Medulla oblongata (tissue), 1 donor: ENCODE data around the gene VAT1.
"Not testable (repeated sequence)": the region's sequence is repeated elsewhere in the genome, so short reads cannot be mapped to it uniquely, and the experiment has no call there.

Experiments
- DNase-seq: peaks from one replicate; pipeline ENCODE4 v3.0.0-alpha.2; 2015; ENCODE audit errors: extremely low spot score

The VAT1 gene

DNA sequence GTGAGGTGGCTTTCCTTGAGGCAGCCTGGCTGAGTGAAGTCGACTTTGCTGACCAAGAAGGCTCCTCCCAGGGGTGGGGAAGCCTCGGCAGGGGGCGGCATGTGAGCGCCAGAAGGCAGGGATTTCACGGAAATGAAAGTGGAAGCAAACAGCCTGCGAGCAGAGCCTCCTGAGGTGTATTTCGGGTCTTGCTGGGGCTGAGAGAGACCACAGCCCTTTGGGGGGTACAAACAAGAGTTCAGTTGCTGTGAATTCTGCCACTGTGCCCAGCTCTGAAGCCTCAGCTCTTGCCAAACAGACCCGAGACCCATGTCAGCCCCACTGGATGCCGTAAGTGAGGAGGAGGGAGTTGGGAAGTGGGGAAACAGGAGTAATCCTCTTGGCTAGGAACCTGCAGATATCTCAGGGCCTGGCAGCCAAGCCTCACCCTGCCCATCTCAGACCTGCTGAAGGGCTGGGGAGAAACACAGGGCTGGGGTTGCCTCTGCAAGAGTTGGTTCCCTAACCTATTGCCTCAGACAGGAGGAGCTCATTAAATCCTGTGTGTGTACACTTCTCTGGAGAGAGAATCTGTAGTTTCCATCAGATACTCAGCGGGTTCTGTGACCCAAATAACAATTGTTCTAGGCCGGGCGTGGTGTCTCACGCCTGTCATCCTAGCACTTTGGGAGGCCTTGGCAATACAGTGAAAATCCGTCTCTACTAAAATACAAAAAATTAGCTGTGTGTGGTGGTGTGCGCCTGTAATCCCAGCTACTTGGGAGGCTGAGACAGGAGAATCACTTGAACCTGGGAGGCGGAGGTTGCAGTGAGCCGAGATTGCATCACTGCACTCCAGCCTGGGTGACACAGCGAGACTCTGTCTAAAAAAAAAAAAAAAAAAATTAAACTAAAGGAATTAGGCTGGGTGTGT is 15.3 kb downstream of the VAT1 start, which contains the start of gene IFI35:
IFI35 (plus strand) TSS at position 146 of the 913 bp plus-strand sequence; CDS start at position 310, 164 bp downstream.
- peak; percentile 89 for DNase-seq

GRCh38 chr17:43003542-43004172 is 18.5 kb downstream of the VAT1 start:
- no peak for DNase-seq

GRCh38 chr17:43000894-43001293 is 21.3 kb downstream of the VAT1 start:
- not testable (repeated sequence) for DNase-seq

- no peak for DNase-seq
Observed at GRCh38 chr17:42999003-42999525, 23.1 kb downstream of the VAT1 start.

DNA sequence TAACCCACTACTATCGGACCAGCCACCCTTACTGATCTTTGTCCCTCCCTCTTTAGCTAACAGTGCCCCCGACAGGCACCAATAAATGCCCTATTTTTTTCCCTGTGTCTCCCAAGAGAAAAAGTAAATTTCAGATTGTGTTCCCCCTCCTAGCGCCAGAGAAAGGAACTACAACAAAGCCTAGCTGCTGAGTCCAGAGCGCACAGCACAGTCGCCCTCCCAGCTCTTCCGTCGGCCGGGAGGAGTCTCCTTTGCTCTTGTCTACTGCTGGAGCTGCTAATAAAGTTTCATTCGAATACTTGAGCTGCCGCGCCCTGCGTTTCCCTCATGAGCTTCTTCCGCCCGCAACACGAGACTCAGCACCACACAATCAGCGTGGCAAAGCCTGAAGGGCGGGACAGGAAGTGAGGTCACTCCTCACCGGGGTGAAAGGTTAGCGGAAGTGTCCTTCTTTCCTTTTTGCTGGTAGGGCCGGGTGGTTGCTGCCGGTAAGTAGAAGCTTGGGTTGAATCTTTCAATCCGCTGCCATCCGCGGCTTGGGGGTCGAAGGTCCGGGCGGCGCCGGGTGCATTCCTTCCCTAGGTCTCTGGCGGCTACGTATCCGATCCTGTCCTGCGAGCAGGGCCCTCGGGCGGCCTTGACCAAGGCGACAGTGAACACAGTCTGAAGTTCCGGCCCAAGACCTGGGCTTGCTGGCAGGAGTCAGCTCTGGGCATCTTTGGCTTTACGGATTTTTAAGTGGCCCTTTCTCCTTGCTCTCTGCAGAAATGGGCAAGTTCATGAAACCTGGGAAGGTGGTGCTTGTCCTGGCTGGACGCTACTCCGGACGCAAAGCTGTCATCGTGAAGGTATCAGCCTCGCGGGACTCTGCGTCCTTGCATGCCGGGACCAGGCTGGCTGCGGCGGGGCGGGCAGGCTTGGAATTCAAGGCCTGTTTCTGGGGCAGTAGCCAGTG is 23.9 kb downstream of the VAT1 start, which contains the start of gene RPL27:
RPL27 (plus strand) TSS at position 436 of the 955 bp plus-strand sequence; CDS start at position 768, 332 bp downstream.
- peak; percentile 100 for DNase-seq

GRCh38 chr17:42997390-42997983 is 24.7 kb downstream of the VAT1 start:
- no peak for DNase-seq

- DNase-seq = not testable (repeated sequence)
Observed at GRCh38 chr17:42993913-42994312, 28.3 kb downstream of the VAT1 start.

GRCh38 chr17:42992872-42993271 is 29.3 kb downstream of the VAT1 start:
- DNase-seq = no peak

GRCh38 chr17:42991471-42991870 is 30.7 kb downstream of the VAT1 start:
- DNase-seq = no peak

DNA sequence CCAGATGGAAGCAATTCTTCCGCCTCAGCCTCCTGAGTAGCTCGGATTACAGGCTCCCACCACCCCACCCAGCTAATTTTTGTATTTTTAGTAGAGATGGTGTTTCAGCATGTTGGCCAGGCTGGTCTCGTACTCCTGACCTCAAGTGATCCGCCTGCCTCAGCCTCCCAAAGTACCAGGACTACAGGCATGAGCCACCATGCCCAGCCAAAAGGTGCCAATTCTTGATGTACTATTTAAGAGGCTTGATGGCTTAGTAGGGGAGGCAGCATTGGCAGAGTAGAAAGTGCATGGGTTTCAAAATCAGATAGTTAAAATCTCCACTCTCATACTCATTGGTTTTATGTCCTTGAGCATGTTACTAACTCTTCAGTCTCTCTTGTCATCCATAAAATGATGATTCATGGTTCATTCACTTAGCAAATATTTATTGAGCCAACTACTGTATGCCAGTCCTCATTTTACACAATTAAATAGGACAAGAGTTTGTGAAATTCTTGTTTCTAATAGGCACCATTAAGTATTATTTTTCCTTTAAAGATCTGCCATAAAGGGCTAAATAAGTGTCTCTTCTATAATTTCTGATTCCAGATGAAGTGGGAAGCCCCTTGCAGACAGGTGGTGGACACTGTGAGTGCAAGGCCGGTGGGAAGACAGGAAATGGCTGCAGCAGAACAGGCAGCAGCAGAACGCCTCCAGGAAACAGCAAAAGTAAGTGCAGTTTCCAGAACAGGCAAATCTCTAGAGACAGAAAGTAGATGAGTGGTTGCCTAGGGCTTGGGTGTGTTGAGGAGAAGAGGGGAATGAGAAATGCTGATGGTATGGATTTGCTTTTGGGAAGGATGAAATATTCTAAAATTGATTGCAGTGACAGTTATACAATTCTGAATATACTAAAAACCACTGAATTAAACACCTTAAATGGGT is 32.2 kb downstream of the VAT1 start:
- no peak for DNase-seq

DNA sequence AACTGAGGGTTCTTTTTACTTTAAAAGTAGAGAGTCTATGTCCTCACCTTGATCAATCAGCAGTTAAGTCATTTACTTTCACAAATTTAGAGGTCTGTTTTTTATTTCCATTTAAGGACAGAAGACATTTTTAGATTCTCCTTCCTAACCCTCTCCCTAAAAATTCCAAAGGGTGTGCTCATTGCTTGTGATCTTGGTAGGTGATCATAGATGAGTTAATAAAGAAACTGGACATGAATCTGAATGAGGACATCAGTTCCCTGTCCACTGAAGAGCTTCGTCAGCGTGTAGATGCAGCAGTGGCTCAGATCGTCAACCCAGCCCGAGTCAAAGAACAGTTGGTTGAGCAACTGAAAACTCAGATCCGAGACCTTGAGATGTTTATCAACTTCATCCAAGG is 33.0 kb downstream of the VAT1 start:
- DNase-seq = no peak

DNA sequence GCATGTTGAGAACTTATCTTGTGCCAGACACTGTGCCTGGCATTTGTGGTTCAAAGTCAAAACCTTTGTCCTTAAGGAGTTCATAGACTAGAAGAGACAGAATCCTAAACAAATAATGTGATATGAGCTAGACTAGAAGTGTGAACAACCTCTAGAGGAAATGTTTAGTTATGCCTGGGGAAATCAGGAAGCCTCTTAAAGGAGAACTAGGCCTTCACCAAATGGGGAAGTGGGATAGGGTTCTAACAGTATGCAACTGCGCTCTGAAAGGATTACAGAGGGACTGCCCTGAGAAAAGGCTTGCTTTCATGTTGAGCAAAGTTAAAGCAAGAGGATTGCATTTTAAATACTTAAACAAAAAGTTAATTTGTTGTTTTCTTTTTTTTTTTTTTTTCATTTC is 37.0 kb downstream of the VAT1 start:
- peak; percentile 72 for DNase-seq

- DNase-seq = no peak
Observed at GRCh38 chr17:42982266-42982665, 39.9 kb downstream of the VAT1 start.

- DNase-seq = no peak
Observed at GRCh38 chr17:42980766-42981397, 41.3 kb downstream of the VAT1 start.

DNA sequence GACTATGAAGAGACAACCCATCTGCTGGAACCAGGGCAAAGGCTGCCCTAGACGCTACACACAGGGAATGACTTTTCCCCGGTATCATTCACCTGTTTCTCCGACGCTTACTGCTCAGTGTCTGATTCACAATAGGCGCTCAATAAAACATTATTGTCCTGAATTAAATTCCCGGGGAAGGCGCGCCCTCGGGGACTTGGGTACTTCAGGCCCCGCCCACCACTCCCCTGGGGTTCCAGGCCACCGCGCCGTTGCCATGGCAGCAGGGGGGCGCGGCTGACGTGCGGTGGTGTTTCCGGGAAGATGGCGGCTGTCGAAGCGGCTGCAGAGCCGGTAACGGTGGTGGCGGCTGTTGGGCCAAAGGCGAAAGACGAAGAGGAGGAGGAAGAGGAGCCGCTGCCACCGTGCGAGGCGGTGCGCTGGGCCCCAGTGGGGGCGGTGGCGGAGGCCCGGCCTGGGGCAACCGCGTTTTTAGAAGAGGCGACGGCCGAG is 41.9 kb downstream of the VAT1 start, which contains the start of gene RUNDC1:
RUNDC1 (plus strand) TSS at position 292 of the 492 bp plus-strand sequence; CDS start at position 304, 12 bp downstream.
- DNase-seq = peak; percentile 88

DNA sequence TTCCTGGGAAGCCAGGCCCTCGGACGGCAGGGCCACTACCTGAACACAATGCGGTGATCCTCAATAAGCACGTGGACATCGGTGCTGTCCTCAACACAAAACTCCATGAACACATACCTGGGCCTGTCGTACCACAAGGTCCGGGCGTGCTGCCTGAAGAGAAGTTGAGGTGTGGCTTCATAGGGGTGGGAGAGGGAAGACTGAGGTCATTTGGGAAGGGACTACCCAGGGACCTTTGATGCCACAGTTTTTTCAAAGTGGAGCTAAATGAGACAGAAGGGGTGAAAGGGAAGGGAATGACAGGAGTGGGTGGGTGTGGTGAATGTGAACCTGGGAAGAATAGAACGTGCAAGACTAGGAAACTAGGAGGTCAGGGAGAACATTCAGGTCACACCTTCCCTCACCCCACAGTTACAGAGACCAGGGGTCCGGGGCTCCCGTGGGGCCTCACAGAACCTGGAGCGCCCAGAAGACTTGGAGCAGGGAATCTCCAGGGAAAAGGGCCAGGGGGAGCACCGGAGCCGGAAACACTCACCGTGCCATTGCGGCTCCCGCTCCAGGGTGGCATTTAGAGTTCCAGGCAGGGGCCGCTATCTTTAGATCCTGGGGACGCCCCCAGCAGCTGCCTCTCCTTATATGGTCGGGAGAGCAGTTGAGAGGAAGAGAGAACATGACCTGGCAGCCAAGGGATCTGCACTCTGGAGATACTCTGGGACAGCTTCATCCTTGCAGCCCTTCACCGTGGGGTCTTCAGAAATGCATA is 42.5 kb downstream of the VAT1 start, which contains the start of gene PTGES3L:
PTGES3L (minus strand) TSS at position 570 of the 763 bp plus-strand sequence; CDS start at position 543, 27 bp downstream.
- no peak for DNase-seq

GRCh38 chr17:42975701-42976100 is 46.5 kb downstream of the VAT1 start:
- DNase-seq = not testable (repeated sequence)

GRCh38 chr17:42975265-42975664 is 46.9 kb downstream of the VAT1 start:
- no peak for DNase-seq
